CD14-positive monocyte (primary cell): ENCODE data around the gene ANKRD13B. TPM values are rescaled to one million over a fixed set of nuclear protein-coding genes. Genes with fewer than 3 reads are reported as not detected.

Source experiments
- DNase-seq, 3 donors: peaks; one replicate each; pipeline ENCODE4 v3.0.0-alpha.2; 2011 to 2022
- H2AFZ ChIP-seq: 2 replicates; pipeline ENCODE4 v1.6.0; 2012; ENCODE audit warnings: mild to moderate bottlenecking, low read depth, low read length, inconsistent platforms; ENCODE audit not compliant: insufficient read depth, poor library complexity, severe bottlenecking
- H3K27ac ChIP-seq, 2 donors: 1 replicate in 1 of 2; 2 replicates in 1 of 2; pipeline ENCODE4 v1.5.1; 2012 to 2013; ENCODE audit warnings: low read length in 2 of 2, control low read depth in 1 of 2, inconsistent platforms in 1 of 2, low read depth in 1 of 2, mild to moderate bottlenecking in 1 of 2
- H3K27me3 ChIP-seq, 2 donors: one replicate each; pipeline versions ENCODE4 v1.6.0 to v1.6.1; 2011 to 2013; ENCODE audit warnings: low read length in 2 of 2; ENCODE audit not compliant: control insufficient read depth in 2 of 2, insufficient read depth in 2 of 2
- H3K36me3 ChIP-seq, 2 donors: replicated peaks in 1 of 2; 1 replicate in 1 of 2; 2 replicates in 1 of 2; pipeline versions ENCODE4 v1.5.1 to v1.6.1; 2012 to 2013; ENCODE audit warnings: low read length in 2 of 2, control low read depth in 1 of 2, inconsistent platforms in 1 of 2, mild to moderate bottlenecking in 1 of 2; ENCODE audit not compliant: insufficient read depth in 2 of 2, control insufficient read depth in 1 of 2
- H3K4me1 ChIP-seq, 2 donors: 1 replicate in 1 of 2; 2 replicates in 1 of 2; pipeline versions ENCODE4 v1.5.1 to v1.6.1; 2012 to 2013; ENCODE audit warnings: low read length in 2 of 2, control low read depth in 1 of 2, inconsistent platforms in 1 of 2, mild to moderate bottlenecking in 1 of 2, moderate library complexity in 1 of 2; ENCODE audit not compliant: insufficient read depth in 2 of 2, control insufficient read depth in 1 of 2
- H3K4me2 ChIP-seq: replicated peaks from 2 replicates; pipeline ENCODE3; 2012; ENCODE audit warnings: low read length, moderate library complexity, mild to moderate bottlenecking; ENCODE audit not compliant: poor library complexity, severe bottlenecking; ENCODE audit errors: extremely low read depth
- H3K4me3 ChIP-seq, 3 experiments: fragments of 200-600 bp in 1 of 3; sonication (generic) in 1 of 3; replicated peaks in 1 of 3; 1 replicate in 2 of 3; 2 replicates in 1 of 3; pipeline ENCODE4 v1.5.1; 2011 to 2013; ENCODE audit warnings: low read length in 3 of 3, mild to moderate bottlenecking in 3 of 3, control low read depth in 2 of 3, low read depth in 2 of 3, inconsistent platforms in 1 of 3, moderate library complexity in 1 of 3
- H3K79me2 ChIP-seq: 2 replicates; pipeline ENCODE4 v1.6.0; 2012; ENCODE audit warnings: mild to moderate bottlenecking, control low read depth, inconsistent platforms, low read length, moderate library complexity; ENCODE audit not compliant: insufficient read depth
- H3K9ac ChIP-seq: 2 replicates; pipeline ENCODE4 v1.6.0; 2017; ENCODE audit warnings: low read length, mild to moderate bottlenecking; ENCODE audit not compliant: insufficient read depth, poor library complexity, severe bottlenecking
- H3K9me3 ChIP-seq, 2 donors: replicated peaks in 1 of 2; 1 replicate in 1 of 2; 2 replicates in 1 of 2; pipeline versions ENCODE4 v1.5.1 to v1.6.1; 2012 to 2013; ENCODE audit warnings: low read length in 2 of 2, control low read depth in 1 of 2; ENCODE audit not compliant: control insufficient read depth in 1 of 2, insufficient read depth in 1 of 2
- H4K20me1 ChIP-seq: 2 replicates; pipeline ENCODE4 v1.6.0; 2012; ENCODE audit warnings: mild to moderate bottlenecking, low read length, control low read depth, moderate library complexity; ENCODE audit not compliant: insufficient read depth
- H3K27ac Mint-ChIP-seq, 7 donors: one replicate each; pipeline ENCODE4 v1.8.0; 2020; ENCODE audit warnings: mild to moderate bottlenecking in 7 of 7, mixed read lengths in 7 of 7, moderate library complexity in 6 of 7, inconsistent platforms in 2 of 7
- H3K27me3 Mint-ChIP-seq, 3 donors: one replicate each; pipeline ENCODE4 v1.8.0; 2021 to 2022; ENCODE audit warnings: low read depth in 3 of 3, mild to moderate bottlenecking in 3 of 3, mixed read lengths in 3 of 3, moderate library complexity in 3 of 3, inconsistent platforms in 1 of 3
- H3K36me3 Mint-ChIP-seq, 2 donors: one replicate each; pipeline ENCODE4 v1.8.0; 2020; ENCODE audit warnings: mixed read lengths in 2 of 2, inconsistent platforms in 1 of 2, mild to moderate bottlenecking in 1 of 2
- H3K4me1 Mint-ChIP-seq: one replicate; pipeline ENCODE4 v1.8.0; 2020; ENCODE audit warnings: mild to moderate bottlenecking, mixed read lengths
- H3K4me3 Mint-ChIP-seq, 2 donors: one replicate each; pipeline ENCODE4 v1.8.0; 2020; ENCODE audit warnings: mild to moderate bottlenecking in 2 of 2, mixed read lengths in 2 of 2, moderate library complexity in 1 of 2
- H3K9me3 Mint-ChIP-seq, 7 donors: one replicate each; pipeline ENCODE4 v1.8.0; 2020 to 2022; ENCODE audit warnings: mixed read lengths in 7 of 7, mild to moderate bottlenecking in 6 of 7, moderate library complexity in 6 of 7, inconsistent platforms in 2 of 7
- whole genome bisulfite sequencing: methylation state at CpG from one replicate; pipeline ENCODE4 v1.1.5; 2013; ENCODE audit warnings: missing lambda C conversion rate; ENCODE audit not compliant: insufficient coverage; 5-methylcytosine and 5-hydroxymethylcytosine counted together
- intact Hi-C, 2 donors: fragments of 100-400 bp; cut with micrococcal nuclease; formaldehyde crosslinking; loops; one replicate each; pipeline versions ENCODE4 v1.15.0 to v1.15.1; 2023
- polyA plus RNA-seq, 3 donors: library from polyadenylated mRNA; depleted of rRNA in 1 of 3; unstranded in 2 of 3; stranded (reverse) in 1 of 3; fragments of 300-500 nt in 2 of 3; fragments of >200 nt in 1 of 3; fragmentation: Illumina TruSeq in 2 of 3; gene quantifications; 1 replicate in 2 of 3; 2 replicates in 1 of 3; pipeline ENCODE4 v1.2.3, GENCODE V29; 2012 to 2021
- TF ChIP-seq, protein P1 (sequence below): fragments of 200-600 bp; IDR thresholded peaks from one replicate; pipeline ENCODE4 v1.8.0; 2022; ENCODE audit warnings: antibody characterized with exemption, mild to moderate bottlenecking

The ANKRD13B gene
- polyA plus RNA-seq, 3 donors: 0.37 TPM; not detected in 2

DNA sequence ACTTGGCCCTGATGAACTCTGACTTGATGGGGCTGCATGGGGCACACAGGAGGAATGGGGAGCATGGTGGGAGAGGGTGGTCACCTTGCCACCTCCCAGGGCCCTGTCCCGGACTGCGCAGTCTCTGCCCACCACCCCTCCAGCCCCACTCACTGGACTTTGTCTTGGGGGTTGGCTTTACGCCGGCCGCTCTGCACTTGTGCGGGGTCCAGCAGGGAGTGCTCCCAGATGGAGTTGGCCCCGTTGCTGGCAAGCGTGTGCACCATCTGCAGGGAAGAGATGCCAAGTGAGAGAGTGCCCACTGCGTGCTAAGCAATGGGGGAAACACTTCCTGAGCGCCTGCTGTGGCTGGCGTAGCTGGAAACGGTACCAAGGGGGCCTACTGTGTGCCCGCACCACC lies 10.2 kb upstream of the ANKRD13B start:
- Mint-ChIP-seq H3K36me3 (peaks cover 38 to 58% of the 10 kb centered on the region in 2 donors), H3K27me3 (no peaks in the 10 kb centered on the region), H3K4me3 (no peak overlapping the region), H3K27ac (no peak overlapping the region), H3K4me1 (peaks cover 43% of the 10 kb centered on the region), H3K9me3 (no peaks in the 10 kb centered on the region)
- Histone ChIP-seq H3K4me3 (no peak overlapping the region), H3K9ac (no peak overlapping the region), H3K27ac (no peak overlapping the region), H3K9me3 (no peaks in the 10 kb centered on the region), H2AFZ (no peak overlapping the region), H3K36me3 (peaks cover 38 to 51% of the 10 kb centered on the region in 2 donors), H4K20me1 (peaks cover 80% of the 10 kb centered on the region), H3K27me3 (no peaks in the 10 kb centered on the region), H3K79me2 (peaks cover 51% of the 10 kb centered on the region), H3K4me2 (no peak overlapping the region), H3K4me1 (peaks cover 40% of the 10 kb centered on the region in 2 donors)
- TF ChIP-seq, protein P1, sequence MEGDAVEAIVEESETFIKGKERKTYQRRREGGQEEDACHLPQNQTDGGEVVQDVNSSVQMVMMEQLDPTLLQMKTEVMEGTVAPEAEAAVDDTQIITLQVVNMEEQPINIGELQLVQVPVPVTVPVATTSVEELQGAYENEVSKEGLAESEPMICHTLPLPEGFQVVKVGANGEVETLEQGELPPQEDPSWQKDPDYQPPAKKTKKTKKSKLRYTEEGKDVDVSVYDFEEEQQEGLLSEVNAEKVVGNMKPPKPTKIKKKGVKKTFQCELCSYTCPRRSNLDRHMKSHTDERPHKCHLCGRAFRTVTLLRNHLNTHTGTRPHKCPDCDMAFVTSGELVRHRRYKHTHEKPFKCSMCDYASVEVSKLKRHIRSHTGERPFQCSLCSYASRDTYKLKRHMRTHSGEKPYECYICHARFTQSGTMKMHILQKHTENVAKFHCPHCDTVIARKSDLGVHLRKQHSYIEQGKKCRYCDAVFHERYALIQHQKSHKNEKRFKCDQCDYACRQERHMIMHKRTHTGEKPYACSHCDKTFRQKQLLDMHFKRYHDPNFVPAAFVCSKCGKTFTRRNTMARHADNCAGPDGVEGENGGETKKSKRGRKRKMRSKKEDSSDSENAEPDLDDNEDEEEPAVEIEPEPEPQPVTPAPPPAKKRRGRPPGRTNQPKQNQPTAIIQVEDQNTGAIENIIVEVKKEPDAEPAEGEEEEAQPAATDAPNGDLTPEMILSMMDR: no peak
- 100% methylated on average over 6 of the region's 13 CpGs for WGBS
- intact Hi-C loops: loop anchor here in 1 of 2 donors (5.0 to 10.0 kb wide), 2 partner anchors 342 to 510 kb away; no protein-coding TSS in a partner anchor
- DNase-seq: no peak

GRCh38 chr17:29583324-29584248 lies 9.3 kb upstream of the ANKRD13B start:
- H3K9me3 ChIP-seq: no peaks in the 10 kb centered on the region
- Mint-ChIP-seq H3K4me3 (no peak overlapping the region), H3K27ac (peak overlapping the region in 2 of 7 donors; percentile 26 to 55), H3K27me3 (peaks cover 0 to 2% (median 0%) of the 10 kb centered on the region in 3 donors), H3K4me1 (peaks cover 51% of the 10 kb centered on the region), H3K36me3 (peaks cover 32 to 50% of the 10 kb centered on the region in 2 donors), H3K9me3 (no peaks in the 10 kb centered on the region)
- TF ChIP-seq, protein P1: no peak
- intact Hi-C loops: loop anchor here in 1 of 2 donors (5.0 to 10.0 kb wide), 2 partner anchors 341 to 509 kb away; no protein-coding TSS in a partner anchor
- peaks cover 29 to 43% of the 10 kb centered on the region in 2 donors for H3K36me3 ChIP-seq
- peaks cover 48% of the 10 kb centered on the region in 2 donors for H3K4me1 ChIP-seq
- H3K4me2 ChIP-seq: no peak overlapping the region
- 94% methylated on average over 15 of the region's 16 CpGs for WGBS
- no peak for DNase-seq
- no peak overlapping the region for H2AFZ ChIP-seq
- no peak overlapping the region for H3K4me3 ChIP-seq
- peak overlapping the region in 1 of 2 donors; percentile 75 for H3K27ac ChIP-seq
- H3K9ac ChIP-seq: no peak overlapping the region
- peaks cover 59% of the 10 kb centered on the region for H3K79me2 ChIP-seq
- no peaks in the 10 kb centered on the region for H3K27me3 ChIP-seq
- H4K20me1 ChIP-seq: peaks cover 82% of the 10 kb centered on the region
